Measurements from ENCODE around the gene SMPDL3B.

The SMPDL3B gene

GRCh38 chr1:27990920-27991537 is 56.2 kb downstream of the SMPDL3B start:
- H3K79me2 ChIP-seq (ENCODE audit: insufficient read depth, low read length), result no peaks in the 10 kb centered on the region
- no peak overlapping the region for H3K27ac ChIP-seq (ENCODE audit: low read depth, low read length, poor library complexity, severe bottlenecking)
- H3K9ac ChIP-seq (ENCODE audit: low read length), result no peak overlapping the region
- TF ChIP-seq EZH2 (IDR thresholded peaks at IDR 0.05; ENCODE audit: borderline replicate concordance, low read length), result no peak
- no peak for TF ChIP-seq CTCF (IDR thresholded peaks at IDR 0.05; ENCODE audit: low read length)
- peaks cover 80% of the 10 kb centered on the region for H3K36me3 ChIP-seq (ENCODE audit: insufficient read depth, low read length)
- H2AFZ ChIP-seq (ENCODE audit: low read length), result no peak overlapping the region
- H3K4me2 ChIP-seq (ENCODE audit: low read length), result no peak overlapping the region
- H3K4me3 ChIP-seq (ENCODE audit: low read depth, low read length, poor library complexity, severe bottlenecking), result no peak overlapping the region
- no peaks in the 10 kb centered on the region for H3K9me3 ChIP-seq (ENCODE audit: low read length)
- no peaks in the 10 kb centered on the region for H4K20me1 ChIP-seq (ENCODE audit: insufficient read depth, low read length)
- H3K4me1 ChIP-seq (ENCODE audit: insufficient read depth, low read length, severe bottlenecking), result peaks cover 3% of the 10 kb centered on the region
- H3K9me2 ChIP-seq (ENCODE audit: low read depth, low read length), result no peaks in the 10 kb centered on the region
- H3K27me3 ChIP-seq (ENCODE audit: insufficient read depth, low read length), result no peaks in the 10 kb centered on the region
- no peaks in the 10 kb centered on the region for H3F3A ChIP-seq (ENCODE audit: insufficient read depth, low read length)

GRCh38 chr1:27992276-27992675 is 57.5 kb downstream of the SMPDL3B start:
- Histone ChIP-seq H3K36me3 (ENCODE audit: insufficient read depth, low read length) (peaks cover 90% of the 10 kb centered on the region), H3K9me3 (ENCODE audit: low read length) (no peaks in the 10 kb centered on the region), H3F3A (ENCODE audit: insufficient read depth, low read length) (no peaks in the 10 kb centered on the region), H3K27ac (ENCODE audit: low read depth, low read length, poor library complexity, severe bottlenecking) (no peak overlapping the region), H3K4me1 (ENCODE audit: insufficient read depth, low read length, severe bottlenecking) (peaks cover 3% of the 10 kb centered on the region), H4K20me1 (ENCODE audit: insufficient read depth, low read length) (no peaks in the 10 kb centered on the region), H3K4me3 (ENCODE audit: low read depth, low read length, poor library complexity, severe bottlenecking) (no peak overlapping the region), H3K27me3 (ENCODE audit: insufficient read depth, low read length) (no peaks in the 10 kb centered on the region), H3K9ac (ENCODE audit: low read length) (no peak overlapping the region), H3K4me2 (ENCODE audit: low read length) (no peak overlapping the region), H2AFZ (ENCODE audit: low read length) (no peak overlapping the region), H3K79me2 (ENCODE audit: insufficient read depth, low read length) (no peaks in the 10 kb centered on the region), H3K9me2 (ENCODE audit: low read depth, low read length) (no peaks in the 10 kb centered on the region)
- no peak for TF ChIP-seq CTCF (IDR thresholded peaks at IDR 0.05; ENCODE audit: low read length)

- H2AFZ ChIP-seq (ENCODE audit: low read length), result no peak overlapping the region
- no peaks in the 10 kb centered on the region for H3F3A ChIP-seq (ENCODE audit: insufficient read depth, low read length)
- TF ChIP-seq CTCF (IDR thresholded peaks at IDR 0.05; ENCODE audit: low read length) (no peak), EZH2 (IDR thresholded peaks at IDR 0.05; ENCODE audit: borderline replicate concordance, low read length) (no peak)
- no peaks in the 10 kb centered on the region for H3K27me3 ChIP-seq (ENCODE audit: insufficient read depth, low read length)
- H3K36me3 ChIP-seq (ENCODE audit: insufficient read depth, low read length), result peaks cover 90% of the 10 kb centered on the region
- H3K9me2 ChIP-seq (ENCODE audit: low read depth, low read length), result no peaks in the 10 kb centered on the region
- no peak overlapping the region for H3K4me2 ChIP-seq (ENCODE audit: low read length)
- no peaks in the 10 kb centered on the region for H3K79me2 ChIP-seq (ENCODE audit: insufficient read depth, low read length)
- H3K4me1 ChIP-seq (ENCODE audit: insufficient read depth, low read length, severe bottlenecking), result peaks cover 3% of the 10 kb centered on the region
- H3K9ac ChIP-seq (ENCODE audit: low read length), result no peak overlapping the region
- H3K4me3 ChIP-seq (ENCODE audit: low read depth, low read length, poor library complexity, severe bottlenecking), result no peak overlapping the region
- no peaks in the 10 kb centered on the region for H3K9me3 ChIP-seq (ENCODE audit: low read length)
- H3K27ac ChIP-seq (ENCODE audit: low read depth, low read length, poor library complexity, severe bottlenecking), result no peak overlapping the region
- no peaks in the 10 kb centered on the region for H4K20me1 ChIP-seq (ENCODE audit: insufficient read depth, low read length)
Observed at GRCh38 chr1:27993241-27993640, 58.4 kb downstream of the SMPDL3B start.

Measured in OCI-LY1 (cell line).